H7 (cell line): Measurements from ENCODE around the gene WRNIP1. TPM values are rescaled to one million over a fixed set of nuclear protein-coding genes. Genes with fewer than 3 reads are reported as not detected.
A peak's percentile ranks its signal among the peaks of the same experiment; 100 is the strongest.

ENCODE experiments used
- DNase-seq: peaks from one replicate; pipeline ENCODE4 v3.0.0; 2012
- H3K27me3 ChIP-seq: 2 replicates; pipeline ENCODE4 v1.6.0; 2011; ENCODE audit warnings: mild to moderate bottlenecking, low read length; ENCODE audit not compliant: control insufficient read depth, insufficient read depth
- H3K36me3 ChIP-seq: replicated peaks from 2 replicates; pipeline ENCODE4 v1.5.1; 2011; ENCODE audit warnings: low read length; ENCODE audit not compliant: control insufficient read depth, insufficient read depth
- H3K4me3 ChIP-seq: 2 replicates; pipeline ENCODE4 v1.5.1; 2011; ENCODE audit warnings: low read depth, mild to moderate bottlenecking, control low read depth, low read length, moderate library complexity; ENCODE audit not compliant: insufficient read depth
- total RNA-seq: library from RNA; depleted of rRNA; stranded (reverse); fragments of >200 nt; shearing (Covaris generic); gene quantifications from 2 replicates; pipeline ENCODE4 v1.2.3, GENCODE V29; 2014

Gene WRNIP1
- total RNA-seq, 1 experiment from 2014 or later = 50.5 TPM

- H3K36me3 ChIP-seq = no peaks in the 10 kb centered on the region
- no peaks in the 10 kb centered on the region for H3K27me3 ChIP-seq
- H3K4me3 ChIP-seq = no peak overlapping the region
- DNase-seq = no peak
Measured at GRCh38 chr6:2733736-2734480, 31.3 kb upstream of the WRNIP1 start.

GRCh38 chr6:2734488-2735166 lies 30.6 kb upstream of the WRNIP1 start:
- no peaks in the 10 kb centered on the region for H3K36me3 ChIP-seq
- H3K4me3 ChIP-seq = no peak overlapping the region
- DNase-seq = peak; percentile 68
- H3K27me3 ChIP-seq = no peaks in the 10 kb centered on the region

GRCh38 chr6:2737885-2738284 lies 27.3 kb upstream of the WRNIP1 start:
- Histone ChIP-seq H3K4me3 (no peak overlapping the region), H3K36me3 (no peaks in the 10 kb centered on the region)
- no peak for DNase-seq

GRCh38 chr6:2738373-2738979 lies 26.7 kb upstream of the WRNIP1 start:
- no peaks in the 10 kb centered on the region for H3K27me3 ChIP-seq
- peak; percentile 72 for DNase-seq

More at GRCh38 chr6:2737885-2738284, 27.3 kb upstream of the WRNIP1 start:
- no peaks in the 10 kb centered on the region for H3K27me3 ChIP-seq

GRCh38 chr6:2739335-2739734 lies 25.9 kb upstream of the WRNIP1 start:
- no peak for DNase-seq
- H3K4me3 ChIP-seq = no peak overlapping the region
- H3K27me3 ChIP-seq = no peaks in the 10 kb centered on the region
- H3K36me3 ChIP-seq = no peaks in the 10 kb centered on the region

More at GRCh38 chr6:2738373-2738979, 26.7 kb upstream of the WRNIP1 start:
- Histone ChIP-seq H3K4me3 (no peak overlapping the region), H3K36me3 (no peaks in the 10 kb centered on the region)

GRCh38 chr6:2740581-2740980 lies 24.6 kb upstream of the WRNIP1 start:
- no peak for DNase-seq
- Histone ChIP-seq H3K4me3 (no peak overlapping the region), H3K36me3 (no peaks in the 10 kb centered on the region), H3K27me3 (no peaks in the 10 kb centered on the region)

GRCh38 chr6:2741756-2742155 lies 23.4 kb upstream of the WRNIP1 start:
- Histone ChIP-seq H3K36me3 (no peaks in the 10 kb centered on the region), H3K4me3 (no peak overlapping the region), H3K27me3 (no peaks in the 10 kb centered on the region)
- DNase-seq = no peak

GRCh38 chr6:2743280-2744208 lies 21.6 kb upstream of the WRNIP1 start:
- H3K36me3 ChIP-seq = no peaks in the 10 kb centered on the region
- no peak for DNase-seq
- no peak overlapping the region for H3K4me3 ChIP-seq
- H3K27me3 ChIP-seq = no peaks in the 10 kb centered on the region

GRCh38 chr6:2744209-2744771 lies 20.9 kb upstream of the WRNIP1 start:
- no peak for DNase-seq
- Histone ChIP-seq H3K36me3 (no peaks in the 10 kb centered on the region), H3K4me3 (no peak overlapping the region), H3K27me3 (no peaks in the 10 kb centered on the region)

GRCh38 chr6:2744778-2745177 lies 20.4 kb upstream of the WRNIP1 start:
- H3K36me3 ChIP-seq = no peaks in the 10 kb centered on the region
- no peak for DNase-seq

GRCh38 chr6:2745246-2745645 lies 19.9 kb upstream of the WRNIP1 start:
- H3K36me3 ChIP-seq = no peaks in the 10 kb centered on the region
- no peaks in the 10 kb centered on the region for H3K27me3 ChIP-seq
- H3K4me3 ChIP-seq = no peak overlapping the region
- DNase-seq = no peak

More at GRCh38 chr6:2744778-2745177, 20.4 kb upstream of the WRNIP1 start:
- Histone ChIP-seq H3K27me3 (no peaks in the 10 kb centered on the region), H3K4me3 (no peak overlapping the region)

- Histone ChIP-seq H3K27me3 (no peaks in the 10 kb centered on the region), H3K36me3 (no peaks in the 10 kb centered on the region), H3K4me3 (no peak overlapping the region)
- DNase-seq = no peak
Measured at GRCh38 chr6:2746557-2747061, 18.6 kb upstream of the WRNIP1 start.

- Histone ChIP-seq H3K27me3 (no peaks in the 10 kb centered on the region), H3K4me3 (no peak overlapping the region), H3K36me3 (no peaks in the 10 kb centered on the region)
- DNase-seq = no peak
Measured at GRCh38 chr6:2748183-2748582, 17.0 kb upstream of the WRNIP1 start.
